Spleen (tissue), 7 donors: Measurements from ENCODE around the gene ODAD4.

Experiments
- POLR2A ChIP-seq, 3 donors: fragments of 450-650 bp; IDR thresholded peaks; one replicate each; pipeline ENCODE4 v1.5.1; 2017; ENCODE audit warnings: antibody characterized with exemption in 3 of 3, mild to moderate bottlenecking in 1 of 3
- POLR2AphosphoS5 ChIP-seq, 3 donors: sonication (generic); formaldehyde crosslinking; IDR thresholded peaks; one replicate each; pipeline ENCODE4 v1.5.1; 2017; ENCODE audit warnings: antibody characterized with exemption in 3 of 3
- TF ChIP-seq, protein P1 (sequence below), 11 experiments: fragments of 200-600 bp in 7 of 11; fragments of 450-650 bp in 4 of 11; sonication (generic) in 4 of 11; IDR thresholded peaks in 8 of 11; conservative IDR thresholded peaks in 3 of 11; 1 replicate in 7 of 11; 2 replicates in 4 of 11; pipeline versions ENCODE4 v1.4.0 to v1.8.0; 2016 to 2021; ENCODE audit warnings: antibody characterized with exemption in 11 of 11, inconsistent platforms in 4 of 11, mild to moderate bottlenecking in 1 of 11
- donor health status: DM: no; HTN: no; CAD: no; lungs with moderate emphysema.
- donor health status: DM: no; HTN: no; CAD: no.
- donor health status: DM: no; HTN: no; CAD: no.

DNA sequence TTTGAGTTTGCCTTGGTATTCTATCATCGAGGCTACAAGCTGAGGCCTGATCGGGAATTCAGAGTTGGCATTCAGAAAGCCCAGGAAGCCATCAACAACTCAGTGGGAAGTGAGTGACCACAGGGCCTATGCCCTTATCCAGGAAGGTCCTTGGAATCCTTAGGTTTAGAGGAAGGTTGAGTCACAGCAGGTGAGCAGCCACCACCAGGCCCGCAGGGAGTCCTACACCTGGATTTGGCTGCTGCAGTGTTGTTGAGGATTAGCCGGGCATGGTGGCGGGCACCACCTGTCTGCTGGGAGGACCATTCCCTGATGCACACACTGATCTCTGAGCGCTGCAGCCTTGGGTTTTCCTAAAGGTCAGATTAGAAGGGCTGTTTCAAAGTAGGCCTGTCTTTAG is 5.2 kb downstream of the ODAD4 start:
- TF ChIP-seq, protein P1, sequence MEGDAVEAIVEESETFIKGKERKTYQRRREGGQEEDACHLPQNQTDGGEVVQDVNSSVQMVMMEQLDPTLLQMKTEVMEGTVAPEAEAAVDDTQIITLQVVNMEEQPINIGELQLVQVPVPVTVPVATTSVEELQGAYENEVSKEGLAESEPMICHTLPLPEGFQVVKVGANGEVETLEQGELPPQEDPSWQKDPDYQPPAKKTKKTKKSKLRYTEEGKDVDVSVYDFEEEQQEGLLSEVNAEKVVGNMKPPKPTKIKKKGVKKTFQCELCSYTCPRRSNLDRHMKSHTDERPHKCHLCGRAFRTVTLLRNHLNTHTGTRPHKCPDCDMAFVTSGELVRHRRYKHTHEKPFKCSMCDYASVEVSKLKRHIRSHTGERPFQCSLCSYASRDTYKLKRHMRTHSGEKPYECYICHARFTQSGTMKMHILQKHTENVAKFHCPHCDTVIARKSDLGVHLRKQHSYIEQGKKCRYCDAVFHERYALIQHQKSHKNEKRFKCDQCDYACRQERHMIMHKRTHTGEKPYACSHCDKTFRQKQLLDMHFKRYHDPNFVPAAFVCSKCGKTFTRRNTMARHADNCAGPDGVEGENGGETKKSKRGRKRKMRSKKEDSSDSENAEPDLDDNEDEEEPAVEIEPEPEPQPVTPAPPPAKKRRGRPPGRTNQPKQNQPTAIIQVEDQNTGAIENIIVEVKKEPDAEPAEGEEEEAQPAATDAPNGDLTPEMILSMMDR (IDR thresholded peaks at IDR 0.05 in 8 of 11, conservative IDR thresholded peaks at IDR 0.05 in 3 of 11) = no peak
- TF ChIP-seq POLR2AphosphoS5 (IDR thresholded peaks at IDR 0.05) (no peak), POLR2A (IDR thresholded peaks at IDR 0.05) (no peak)
